Fibroblast of the aortic adventitia (primary cell): ENCODE data around the gene NRGN. TPM values are rescaled to one million over a fixed set of nuclear protein-coding genes. Genes with fewer than 3 reads are reported as not detected.

Experiments used
- DNase-seq: peaks from one replicate; pipeline ENCODE4 v3.0.0-alpha.2; 2010; ENCODE audit warnings: low read depth
- H3K4me3 ChIP-seq: 2 replicates; pipeline ENCODE4 v1.5.1; 2011; ENCODE audit warnings: low read depth, mild to moderate bottlenecking, control low read depth, low read length, moderate library complexity
- CTCF ChIP-seq: IDR thresholded peaks from 2 replicates; pipeline ENCODE4 v1.5.1; 2011; ENCODE audit warnings: mild to moderate bottlenecking, low read length, control low read depth, inconsistent platforms; ENCODE audit not compliant: insufficient read depth
- total RNA-seq: library from RNA; depleted of rRNA; stranded (reverse); fragments of >200 nt; gene quantifications from 2 replicates; pipeline ENCODE4 v1.2.3, GENCODE V29; 2012; ENCODE audit warnings: low replicate concordance

The NRGN gene
- total RNA-seq, 1 donor = 0.27 TPM

GRCh38 chr11:124760806-124761205 is 21.1 kb downstream of the NRGN start:
- H3K4me3 ChIP-seq = no peak overlapping the region
- TF ChIP-seq CTCF = no peak
- no peak for DNase-seq

GRCh38 chr11:124761301-124762104 is 21.8 kb downstream of the NRGN start:
- H3K4me3 ChIP-seq = no peak overlapping the region
- no peak for TF ChIP-seq CTCF
- DNase-seq = no peak

GRCh38 chr11:124762105-124762623 is 22.4 kb downstream of the NRGN start, which contains the start of gene ESAM:
Gene ESAM (minus strand): TSS chr11:124762290. CDS start chr11:124762154, 136 bp downstream.
- no peak for DNase-seq

GRCh38 chr11:124762624-124763155 is 22.9 kb downstream of the NRGN start:
- no peak for TF ChIP-seq CTCF
- no peak for DNase-seq
- peak overlapping the region; percentile 52 for H3K4me3 ChIP-seq

More at GRCh38 chr11:124762105-124762623, 22.4 kb downstream of the NRGN start, which contains the start of gene ESAM:
- peak within 1 kb of the TSS; percentile 52 for H3K4me3 ChIP-seq
- TF ChIP-seq CTCF = no peak

GRCh38 chr11:124763156-124763947 is 23.6 kb downstream of the NRGN start:
- TF ChIP-seq CTCF = peak; percentile 83
- H3K4me3 ChIP-seq = peak overlapping the region; percentile 52
- peak; percentile 64 for DNase-seq

GRCh38 chr11:124766156-124766555 is 26.4 kb downstream of the NRGN start:
- no peak for TF ChIP-seq CTCF
- DNase-seq = no peak
- no peak overlapping the region for H3K4me3 ChIP-seq
